ENCODE measurements around the gene PGAP3. TPM values are rescaled to one million over a fixed set of nuclear protein-coding genes. Genes with fewer than 3 reads are reported as not detected.

PGAP3 gene
- polyA plus RNA-seq, 3 donors = 8.3 to 19.3 (median 9.2) TPM

GRCh38 chr17:39624313-39624712 lies 63.5 kb downstream of the PGAP3 start:
- H3K36me3 ChIP-seq (replicated peaks in 1 of 2; ENCODE audit: control insufficient read depth in 1 of 2, insufficient read depth in 2 of 2, low read length in 2 of 2) = no peaks in the 10 kb centered on the region
- no peak overlapping the region for H3K4me3 ChIP-seq (replicated peaks in 1 of 3; ENCODE audit: low read depth in 2 of 3, low read length in 3 of 3)
- no peaks in the 10 kb centered on the region for H3K79me2 ChIP-seq (ENCODE audit: insufficient read depth, low read length)
- no peak for DNase-seq
- H3K9me3 Mint-ChIP-seq = peaks cover 0 to 11% (median 2%) of the 10 kb centered on the region in 7 donors
- H3K4me2 ChIP-seq (replicated peaks; ENCODE audit: extremely low read depth, low read length, poor library complexity, severe bottlenecking) = no peak overlapping the region
- no peak overlapping the region for H2AFZ ChIP-seq (ENCODE audit: insufficient read depth, low read depth, low read length, poor library complexity, severe bottlenecking)
- TF ChIP-seq CTCF (IDR thresholded peaks at IDR 0.05) = no peak
- WGBS (ENCODE audit: insufficient coverage) = 94% methylated on average over 8 of the region's 8 CpGs
- no peak overlapping the region for H3K27ac Mint-ChIP-seq
- H3K4me1 Mint-ChIP-seq = peaks cover 18% of the 10 kb centered on the region
- H3K27me3 Mint-ChIP-seq (ENCODE audit: low read depth in 3 of 3) = peaks cover 49 to 79% (median 72%) of the 10 kb centered on the region in 3 donors
- no peak overlapping the region for H3K9ac ChIP-seq (ENCODE audit: insufficient read depth, low read length, poor library complexity, severe bottlenecking)
- H3K4me1 ChIP-seq (ENCODE audit: control insufficient read depth in 1 of 2, insufficient read depth in 2 of 2, low read length in 2 of 2) = peaks cover 9 to 22% of the 10 kb centered on the region in 2 donors
- no peaks in the 10 kb centered on the region for H4K20me1 ChIP-seq (ENCODE audit: insufficient read depth, low read length)
- no peaks in the 10 kb centered on the region for H3K9me3 ChIP-seq (replicated peaks in 1 of 2; ENCODE audit: control insufficient read depth in 1 of 2, insufficient read depth in 1 of 2, low read length in 2 of 2)
- H3K36me3 Mint-ChIP-seq = no peaks in the 10 kb centered on the region
- no peak overlapping the region for H3K27ac ChIP-seq (ENCODE audit: low read depth in 1 of 2, low read length in 2 of 2)
- peak overlapping the region in 1 of 2 donors; percentile 11 for H3K4me3 Mint-ChIP-seq
- intact Hi-C loops (cut with micrococcal nuclease) = loop anchor here (5.0 kb wide), 4 partner anchors 43 to 128 kb away; partner anchors contain the start of genes MIEN1 (in 1 of the 2), PNMT (in 1 of the 2) and TCAP (in 1 of the 2)
- H3K27me3 ChIP-seq (ENCODE audit: control insufficient read depth in 2 of 2, insufficient read depth in 2 of 2, low read length in 2 of 2) = peaks cover 16 to 60% of the 10 kb centered on the region in 2 donors

GRCh38 chr17:39623356-39623950 lies 64.4 kb downstream of the PGAP3 start:
- peaks cover 20% of the 10 kb centered on the region for H3K4me1 Mint-ChIP-seq
- H3K27ac Mint-ChIP-seq = no peak overlapping the region
- no peaks in the 10 kb centered on the region for H3K9me3 ChIP-seq (replicated peaks in 1 of 2; ENCODE audit: control insufficient read depth in 1 of 2, insufficient read depth in 1 of 2, low read length in 2 of 2)
- H3K36me3 Mint-ChIP-seq = no peaks in the 10 kb centered on the region
- peak; percentile 76 to 82 (median 77) for DNase-seq
- peak overlapping the region; percentile 7 for H3K4me2 ChIP-seq (replicated peaks; ENCODE audit: extremely low read depth, low read length, poor library complexity, severe bottlenecking)
- TF ChIP-seq CTCF (IDR thresholded peaks at IDR 0.05) = peak; percentile 94
- H4K20me1 ChIP-seq (ENCODE audit: insufficient read depth, low read length) = no peaks in the 10 kb centered on the region
- H3K9me3 Mint-ChIP-seq = peaks cover 0 to 11% (median 2%) of the 10 kb centered on the region in 7 donors
- H3K27me3 Mint-ChIP-seq (ENCODE audit: low read depth in 3 of 3) = peaks cover 54 to 84% (median 75%) of the 10 kb centered on the region in 3 donors
- H2AFZ ChIP-seq (ENCODE audit: insufficient read depth, low read depth, low read length, poor library complexity, severe bottlenecking) = no peak overlapping the region
- no peak overlapping the region for H3K9ac ChIP-seq (ENCODE audit: insufficient read depth, low read length, poor library complexity, severe bottlenecking)
- intact Hi-C loops (cut with micrococcal nuclease) = loop anchor here (2.0 to 5.0 kb wide), 6 partner anchors 31 to 131 kb away; partner anchors contain the start of genes MIEN1 (in 1 of the 2), PNMT (in 1 of the 2) and TCAP (in 1 of the 2)
- WGBS (ENCODE audit: insufficient coverage) = 9% methylated on average over 11 of the region's 16 CpGs
- H3K4me3 Mint-ChIP-seq = no peak overlapping the region
- H3K4me3 ChIP-seq (replicated peaks in 1 of 3; ENCODE audit: low read depth in 2 of 3, low read length in 3 of 3) = no peak overlapping the region
- no peaks in the 10 kb centered on the region for H3K36me3 ChIP-seq (replicated peaks in 1 of 2; ENCODE audit: control insufficient read depth in 1 of 2, insufficient read depth in 2 of 2, low read length in 2 of 2)
- H3K79me2 ChIP-seq (ENCODE audit: insufficient read depth, low read length) = no peaks in the 10 kb centered on the region
- H3K27ac ChIP-seq (ENCODE audit: low read depth in 1 of 2, low read length in 2 of 2) = no peak overlapping the region
- peaks cover 12 to 22% of the 10 kb centered on the region in 2 donors for H3K4me1 ChIP-seq (ENCODE audit: control insufficient read depth in 1 of 2, insufficient read depth in 2 of 2, low read length in 2 of 2)
- H3K27me3 ChIP-seq (ENCODE audit: control insufficient read depth in 2 of 2, insufficient read depth in 2 of 2, low read length in 2 of 2) = peaks cover 16 to 65% of the 10 kb centered on the region in 2 donors

All from CD14-positive monocyte (primary cell).